ENCODE measurements around the gene ABCC2. TPM values are rescaled to one million over a fixed set of nuclear protein-coding genes. Genes with fewer than 3 reads are reported as not detected.
"Not testable (repeated sequence)": the region's sequence is repeated elsewhere in the genome, so short reads cannot be mapped to it uniquely, and the experiment has no call there.

The ABCC2 gene
- total and polyA plus RNA-seq, 3 donors from 2014 or later = 0.81 to 4.3 (median 2.7) TPM

DNA sequence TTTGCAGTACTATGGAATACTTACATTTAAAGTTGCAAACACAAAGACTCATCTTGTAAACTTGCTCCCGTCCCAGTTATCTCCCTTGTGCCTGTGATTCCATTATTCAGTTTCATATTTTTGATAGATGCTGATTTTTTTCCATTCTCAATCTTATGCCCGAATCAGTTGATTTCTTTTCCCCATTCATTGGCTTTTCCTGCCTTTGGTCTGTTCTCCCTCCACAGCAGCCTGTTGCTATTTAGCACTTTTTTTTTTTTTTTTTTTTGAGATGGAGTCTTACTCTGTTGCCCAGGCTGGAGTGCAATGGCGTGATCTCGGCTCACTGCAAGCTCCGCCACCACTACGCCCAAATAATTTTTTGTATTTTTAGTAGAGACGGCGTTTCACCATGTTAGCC lies 78.0 kb downstream of the ABCC2 start:
- Histone ChIP-seq H3K4me3 (no peak overlapping the region), H3K27ac (no peak overlapping the region), H3K9me3 (no peaks in the 10 kb centered on the region), H3K4me1 (no peaks in the 10 kb centered on the region), H3K36me3 (ENCODE audit: low read depth, missing control alignments) (no peaks in the 10 kb centered on the region), H3K27me3 (no peaks in the 10 kb centered on the region)
- TF ChIP-seq POLR2A (IDR thresholded peaks at IDR 0.05) = no peak
- TF ChIP-seq, protein P1, sequence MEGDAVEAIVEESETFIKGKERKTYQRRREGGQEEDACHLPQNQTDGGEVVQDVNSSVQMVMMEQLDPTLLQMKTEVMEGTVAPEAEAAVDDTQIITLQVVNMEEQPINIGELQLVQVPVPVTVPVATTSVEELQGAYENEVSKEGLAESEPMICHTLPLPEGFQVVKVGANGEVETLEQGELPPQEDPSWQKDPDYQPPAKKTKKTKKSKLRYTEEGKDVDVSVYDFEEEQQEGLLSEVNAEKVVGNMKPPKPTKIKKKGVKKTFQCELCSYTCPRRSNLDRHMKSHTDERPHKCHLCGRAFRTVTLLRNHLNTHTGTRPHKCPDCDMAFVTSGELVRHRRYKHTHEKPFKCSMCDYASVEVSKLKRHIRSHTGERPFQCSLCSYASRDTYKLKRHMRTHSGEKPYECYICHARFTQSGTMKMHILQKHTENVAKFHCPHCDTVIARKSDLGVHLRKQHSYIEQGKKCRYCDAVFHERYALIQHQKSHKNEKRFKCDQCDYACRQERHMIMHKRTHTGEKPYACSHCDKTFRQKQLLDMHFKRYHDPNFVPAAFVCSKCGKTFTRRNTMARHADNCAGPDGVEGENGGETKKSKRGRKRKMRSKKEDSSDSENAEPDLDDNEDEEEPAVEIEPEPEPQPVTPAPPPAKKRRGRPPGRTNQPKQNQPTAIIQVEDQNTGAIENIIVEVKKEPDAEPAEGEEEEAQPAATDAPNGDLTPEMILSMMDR (IDR thresholded peaks at IDR 0.05) = no peak
- 91 to 94% methylated on average over 8 of the region's 8 CpGs for WGBS, 2 donors
- intact Hi-C loops (cut with DNase I; ENCODE audit: low total_unique reads) = no loop called here
- no peak for DNase-seq

DNA sequence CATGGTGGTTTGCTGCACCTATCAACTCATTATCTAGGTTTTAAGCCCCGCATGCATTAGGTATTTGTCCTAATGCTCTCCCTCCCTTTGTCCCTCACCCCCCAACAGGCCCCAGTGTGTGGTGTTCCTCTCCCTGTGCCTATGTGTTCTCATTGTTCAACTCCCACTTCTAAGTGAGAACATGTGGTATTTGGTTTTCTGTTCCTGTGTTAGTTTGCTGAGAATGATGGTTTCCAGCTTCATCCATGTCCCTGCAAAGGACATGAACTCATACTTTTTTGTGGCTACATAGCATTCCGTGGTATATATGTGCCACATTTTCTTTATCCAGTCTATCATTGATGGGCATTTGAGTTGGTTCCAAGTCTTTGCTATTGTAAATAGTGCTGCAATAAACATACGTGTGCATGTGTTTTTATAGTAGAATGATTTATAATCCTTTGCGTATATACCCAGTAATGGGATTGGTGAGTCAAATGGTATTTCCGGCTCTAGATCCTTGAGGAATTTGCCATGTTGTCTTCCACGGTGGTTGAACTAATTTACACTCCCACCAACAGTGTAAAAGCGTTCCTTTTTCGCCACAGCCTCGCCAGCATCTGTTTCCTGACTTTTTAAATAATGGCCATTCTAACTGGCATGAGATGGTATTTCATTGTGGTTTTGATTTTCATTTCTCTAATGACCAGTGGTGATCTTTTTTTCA lies 81.2 kb downstream of the ABCC2 start:
- H3K27me3 ChIP-seq; H3K9me3 ChIP-seq; H3K36me3 ChIP-seq (ENCODE audit: low read depth, missing control alignments); H3K4me1 ChIP-seq; H3K27ac ChIP-seq; H3K4me3 ChIP-seq; intact Hi-C loops (cut with DNase I; ENCODE audit: low total_unique reads); DNase-seq: not testable (repeated sequence)
- 81 to 83% methylated on average over 9 of the region's 9 CpGs for WGBS, 2 donors

DNA sequence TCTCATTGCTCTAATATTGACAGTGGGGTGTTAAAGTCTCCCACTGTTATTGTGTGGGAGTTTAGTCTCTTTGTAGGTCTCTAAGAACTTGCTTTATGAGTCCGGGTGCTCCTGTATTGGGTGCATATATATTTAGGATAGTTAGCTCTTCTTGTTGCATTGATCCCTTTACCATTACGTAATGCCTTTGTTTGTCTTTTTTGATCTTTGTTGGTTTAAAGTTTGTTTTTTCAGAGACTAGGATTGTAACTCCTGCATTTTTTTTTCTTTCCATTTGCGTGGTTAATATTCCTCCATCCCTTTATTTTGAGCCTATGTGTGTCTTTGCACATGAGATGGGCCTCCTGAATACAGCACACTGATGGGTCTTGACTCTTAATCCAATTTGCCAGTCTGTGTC lies 84.8 kb downstream of the ABCC2 start:
- H3K27ac ChIP-seq; H3K36me3 ChIP-seq (ENCODE audit: low read depth, missing control alignments); H3K4me1 ChIP-seq; intact Hi-C loops (cut with DNase I; ENCODE audit: low total_unique reads); H3K27me3 ChIP-seq; DNase-seq; H3K9me3 ChIP-seq; H3K4me3 ChIP-seq: not testable (repeated sequence)
- WGBS, 2 donors = 59 to 99% methylated on average over 3 of the region's 3 CpGs

DNA sequence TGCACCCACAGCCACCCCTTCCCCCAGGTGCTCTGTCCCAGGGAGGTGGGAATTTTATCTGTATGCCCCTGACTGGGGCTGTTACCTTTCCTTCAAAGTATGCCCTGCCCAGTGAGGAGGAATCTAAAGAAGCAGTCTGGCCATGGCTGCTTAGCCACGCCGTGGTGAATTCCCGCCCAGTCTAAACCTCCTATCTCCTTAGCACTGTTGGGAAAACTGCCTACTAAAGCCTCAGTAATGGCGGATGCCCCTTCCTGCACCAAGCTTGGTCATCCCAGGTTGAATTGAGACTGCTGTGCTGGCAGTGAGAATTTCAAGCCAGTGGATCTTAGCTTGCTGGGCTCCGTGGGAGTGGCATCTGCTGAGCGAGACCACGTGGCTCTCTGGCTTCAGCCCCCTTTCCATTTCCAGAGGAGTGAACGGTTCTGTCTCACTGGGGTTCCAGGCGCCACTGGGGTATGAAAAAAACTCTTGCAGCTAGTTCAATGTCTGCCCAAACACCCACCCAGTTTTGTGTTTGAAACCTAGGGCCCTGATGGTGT lies 87.2 kb downstream of the ABCC2 start:
- intact Hi-C loops (cut with DNase I; ENCODE audit: low total_unique reads) = loop anchor here (5.0 kb wide), 1 partner anchor 78 kb away; no protein-coding TSS in a partner anchor
- Histone ChIP-seq H3K27me3 (no peaks in the 10 kb centered on the region), H3K4me1 (no peaks in the 10 kb centered on the region), H3K36me3 (ENCODE audit: low read depth, missing control alignments) (no peaks in the 10 kb centered on the region), H3K27ac (no peak overlapping the region), H3K9me3 (no peaks in the 10 kb centered on the region), H3K4me3 (no peak overlapping the region)
- no peak for TF ChIP-seq POLR2A (IDR thresholded peaks at IDR 0.05)
- TF ChIP-seq, protein P1 (IDR thresholded peaks at IDR 0.05) = no peak
- WGBS, 2 donors = 52 to 63% methylated on average over 9 of the region's 9 CpGs
- DNase-seq = no peak

DNA sequence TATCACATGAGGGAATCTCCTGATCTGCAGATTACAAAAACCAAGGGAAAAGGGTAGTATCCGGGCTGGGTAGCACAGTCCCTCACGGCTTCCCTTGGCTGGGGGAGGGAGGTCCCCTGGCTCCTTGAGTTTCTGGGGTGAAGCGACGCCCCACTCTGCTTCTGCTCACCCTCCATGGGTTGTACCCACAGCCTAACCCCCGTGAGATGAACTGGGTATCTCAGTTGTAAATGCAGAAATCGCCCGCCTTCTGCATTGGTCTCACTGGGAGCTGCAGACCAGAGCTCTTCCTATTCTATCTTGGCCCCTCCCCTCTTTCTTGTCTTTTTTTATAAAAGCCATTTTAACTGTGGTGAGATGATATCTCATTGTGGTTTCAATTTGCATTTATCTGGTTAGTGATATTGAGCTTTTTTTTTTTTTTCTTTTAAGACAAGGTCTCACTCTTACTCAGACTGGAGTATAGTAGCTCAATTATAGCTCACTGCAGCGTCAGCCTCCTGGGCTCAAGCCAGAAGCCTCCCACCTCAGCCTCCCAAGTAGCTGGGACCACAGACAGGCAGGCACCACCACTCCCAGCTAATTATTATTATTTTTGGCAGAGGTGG lies 87.8 kb downstream of the ABCC2 start:
- H3K27ac ChIP-seq = no peak overlapping the region
- no peaks in the 10 kb centered on the region for H3K27me3 ChIP-seq
- no peaks in the 10 kb centered on the region for H3K4me1 ChIP-seq
- H3K4me3 ChIP-seq = no peak overlapping the region
- H3K36me3 ChIP-seq (ENCODE audit: low read depth, missing control alignments) = no peaks in the 10 kb centered on the region
- WGBS, 2 donors = 70 to 79% methylated on average over 8 of the region's 8 CpGs
- no peaks in the 10 kb centered on the region for H3K9me3 ChIP-seq
- no peak for DNase-seq
- intact Hi-C loops (cut with DNase I; ENCODE audit: low total_unique reads) = loop anchor here (5.0 kb wide), 1 partner anchor 77 kb away; no protein-coding TSS in a partner anchor
- TF ChIP-seq POLR2A (IDR thresholded peaks at IDR 0.05) = no peak
- TF ChIP-seq, protein P1 (IDR thresholded peaks at IDR 0.05) = no peak
